ENCODE measurements around the gene HHIPL1. TPM values are rescaled to one million over a fixed set of nuclear protein-coding genes. Genes with fewer than 3 reads are reported as not detected.
A peak's percentile ranks its signal among the peaks of the same experiment; 100 is the strongest.

Gene HHIPL1
- polyA plus RNA-seq, 2 of the 4 experiments (the other 2 are of a cell fraction) = 0.19 to 0.23 TPM

DNA sequence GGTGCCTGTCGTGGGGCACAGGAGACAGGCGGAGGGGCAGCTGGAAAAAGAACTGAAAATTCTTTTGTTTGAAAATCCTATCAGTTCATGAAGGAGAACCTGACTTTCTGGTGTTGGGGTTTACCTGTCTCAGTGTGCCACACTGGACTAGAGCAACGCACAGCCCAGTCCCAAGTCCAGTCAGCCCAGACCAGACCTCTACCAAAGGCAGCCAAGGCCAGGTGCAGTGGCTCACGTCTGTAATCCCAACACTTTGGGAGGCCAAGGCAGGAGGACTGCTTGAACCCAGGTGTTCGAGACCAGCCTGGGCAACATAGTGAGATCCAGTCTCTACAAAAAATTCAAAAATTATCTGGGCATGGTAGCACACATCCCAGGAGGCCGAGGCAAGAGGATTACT, 45.5 kb upstream of the HHIPL1 start:
- Histone ChIP-seq H3K27ac (peak overlapping the region in 1 of 2 experiments; percentile 99; a peak in 2 of 6 replicates), H3K4me1 (peaks cover 79% of the 10 kb centered on the region), H3K4me2 (no peak overlapping the region), H3K9me3 (no peaks in the 10 kb centered on the region), H3K4me3 (no peak overlapping the region)
- ChIA-PET POLR2A (no interaction called here), CTCF (interaction anchor here (1.7 to 1.8 kb wide), 2 partner anchors 25 to 29 kb away, joined by 8 to 9 read pairs; no protein-coding TSS in a partner anchor)
- no peak for ATAC-seq
- 90% methylated on average over 6 of the region's 6 CpGs for WGBS (ENCODE audit: missing lambda C conversion rate)
- TF ChIP-seq RCOR1 (IDR thresholded peaks at IDR 0.05; ENCODE audit: low read depth, low read length) (no peak), FOSB (CRISPR knock-in tag; IDR thresholded peaks at IDR 0.05) (no peak), MAFK (IDR thresholded peaks at IDR 0.05; ENCODE audit: partially characterized antibody) (no peak), NFE2L2 (conservative IDR thresholded peaks at IDR 0.05; ENCODE audit: low read length) (no peak), ZC3H11A (IDR thresholded peaks at IDR 0.05) (no peak), PHF8 (IDR thresholded peaks at IDR 0.05; ENCODE audit: borderline replicate concordance, low read depth) (no peak), KDM1A (IDR thresholded peaks at IDR 0.05; ENCODE audit: low read depth) (no peak), POLR2AphosphoS2 (conservative IDR thresholded peaks at IDR 0.05; ENCODE audit: low read length) (no peak), RFX5 (IDR thresholded peaks at IDR 0.05) (no peak), REST (IDR thresholded peaks at IDR 0.05) (no peak), FOSL2 (IDR thresholded peaks at IDR 0.05) (no peak), FOSL2 (CRISPR knock-in tag; IDR thresholded peaks at IDR 0.05) (no peak), CHD2 (IDR thresholded peaks at IDR 0.05; ENCODE audit: low read length, partially characterized antibody) (no peak), HOXB13 (CRISPR knock-in tag; IDR thresholded peaks at IDR 0.05; ENCODE audit: low read depth) (no peak), CBX8 (IDR thresholded peaks at IDR 0.05) (no peak), RARB (CRISPR knock-in tag; IDR thresholded peaks at IDR 0.05) (no peak), MYC (IDR thresholded peaks at IDR 0.05; ENCODE audit: borderline replicate concordance, low read length) (no peak)
- TF ChIP-seq, protein P1, sequence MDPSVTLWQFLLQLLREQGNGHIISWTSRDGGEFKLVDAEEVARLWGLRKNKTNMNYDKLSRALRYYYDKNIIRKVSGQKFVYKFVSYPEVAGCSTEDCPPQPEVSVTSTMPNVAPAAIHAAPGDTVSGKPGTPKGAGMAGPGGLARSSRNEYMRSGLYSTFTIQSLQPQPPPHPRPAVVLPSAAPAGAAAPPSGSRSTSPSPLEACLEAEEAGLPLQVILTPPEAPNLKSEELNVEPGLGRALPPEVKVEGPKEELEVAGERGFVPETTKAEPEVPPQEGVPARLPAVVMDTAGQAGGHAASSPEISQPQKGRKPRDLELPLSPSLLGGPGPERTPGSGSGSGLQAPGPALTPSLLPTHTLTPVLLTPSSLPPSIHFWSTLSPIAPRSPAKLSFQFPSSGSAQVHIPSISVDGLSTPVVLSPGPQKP (IDR thresholded peaks at IDR 0.05; ENCODE audit: low read depth, low read length) = no peak
- TF ChIP-seq, protein P2, sequence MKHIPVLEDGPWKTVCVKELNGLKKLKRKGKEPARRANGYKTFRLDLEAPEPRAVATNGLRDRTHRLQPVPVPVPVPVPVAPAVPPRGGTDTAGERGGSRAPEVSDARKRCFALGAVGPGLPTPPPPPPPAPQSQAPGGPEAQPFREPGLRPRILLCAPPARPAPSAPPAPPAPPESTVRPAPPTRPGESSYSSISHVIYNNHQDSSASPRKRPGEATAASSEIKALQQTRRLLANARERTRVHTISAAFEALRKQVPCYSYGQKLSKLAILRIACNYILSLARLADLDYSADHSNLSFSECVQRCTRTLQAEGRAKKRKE (CRISPR knock-in tag; IDR thresholded peaks at IDR 0.05; ENCODE audit: low read depth) = no peak
- FAIRE-seq = no peak
- DNase-seq (ENCODE audit: low read depth in 1 of 2, low spot score in 1 of 2) = no peak

DNA sequence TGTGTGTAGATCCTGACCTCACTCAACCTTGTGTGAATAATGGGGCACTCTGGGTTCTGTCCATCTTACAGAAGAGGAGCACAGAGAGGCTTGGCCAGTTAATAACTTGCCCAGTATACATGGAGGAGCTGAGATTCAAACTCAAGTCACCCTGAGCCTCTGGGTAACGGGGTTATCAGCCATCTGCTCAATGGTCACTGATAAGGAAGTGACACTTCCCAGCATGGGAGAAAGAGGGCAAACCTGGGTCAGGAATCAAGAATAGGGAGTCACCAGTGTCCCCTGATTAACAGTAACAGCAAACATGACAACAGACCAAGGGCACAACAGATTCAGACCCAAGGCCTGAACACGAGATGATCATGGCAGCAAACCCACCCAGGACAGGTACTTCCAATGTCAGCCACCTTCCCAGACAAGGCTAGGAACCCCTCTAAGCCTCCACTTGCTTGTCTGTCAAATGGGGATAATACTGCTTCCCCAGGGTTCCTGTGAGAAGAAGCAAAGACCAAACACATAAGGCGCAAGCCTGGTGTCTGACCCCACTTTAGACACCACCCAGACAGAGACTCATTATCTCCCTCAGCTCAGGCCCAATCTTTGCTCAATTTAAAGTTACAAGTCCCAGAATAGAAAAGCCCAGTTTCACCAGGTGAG, 44.6 kb upstream of the HHIPL1 start:
- no peak for ATAC-seq
- no peak for FAIRE-seq
- CTCF ChIA-PET = interaction anchor here (0.6 to 11.1 kb wide), 7 partner anchors 23 to 83 kb away, joined by 3 to 96 read pairs (median 6); no protein-coding TSS in a partner anchor
- no peak for DNase-seq (ENCODE audit: low read depth in 1 of 2, low spot score in 1 of 2)
- Histone ChIP-seq H3K9me3 (no peaks in the 10 kb centered on the region), H3K4me1 (peaks cover 76% of the 10 kb centered on the region), H3K4me2 (peak overlapping the region; percentile 95; the same call in 2 of the 3 replicates), H3K27ac (peak overlapping the region in 1 of 2 experiments; percentile 99; a peak in 3 of 6 replicates), H3K4me3 (no peak overlapping the region)
- TF ChIP-seq SMC3 (IDR thresholded peaks at IDR 0.05) = no peak
- WGBS (ENCODE audit: missing lambda C conversion rate) = 80% methylated on average over 3 of the region's 3 CpGs
- POLR2A ChIA-PET = no interaction called here
